ENCODE data around the gene PPP2R5D.
A peak's percentile ranks its signal among the peaks of the same experiment; 100 is the strongest.
"Not testable (repeated sequence)": the region's sequence is repeated elsewhere in the genome, so short reads cannot be mapped to it uniquely, and the experiment has no call there.

Gene PPP2R5D

GRCh38 chr6:43032326-43032725, 48.0 kb downstream of the PPP2R5D start:
- DNase-seq (ENCODE audit: low spot score): no peak

- DNase-seq (ENCODE audit: low spot score): no peak
Observed at GRCh38 chr6:43033496-43034189, 49.3 kb downstream of the PPP2R5D start.

GRCh38 chr6:43034190-43034525, 49.8 kb downstream of the PPP2R5D start:
- no peak for DNase-seq (ENCODE audit: low spot score)

- DNase-seq (ENCODE audit: low spot score): no peak
Observed at GRCh38 chr6:43035495-43036194, 51.3 kb downstream of the PPP2R5D start.

- DNase-seq (ENCODE audit: low spot score): no peak
Observed at GRCh38 chr6:43036712-43037111, 52.3 kb downstream of the PPP2R5D start.

GRCh38 chr6:43037197-43037596, 52.8 kb downstream of the PPP2R5D start:
- no peak for DNase-seq (ENCODE audit: low spot score)

GRCh38 chr6:43037706-43038105, 53.3 kb downstream of the PPP2R5D start:
- DNase-seq (ENCODE audit: low spot score): no peak

GRCh38 chr6:43038727-43039126, 54.4 kb downstream of the PPP2R5D start:
- no peak for DNase-seq (ENCODE audit: low spot score)

GRCh38 chr6:43040542-43041257, 56.3 kb downstream of the PPP2R5D start:
- DNase-seq (ENCODE audit: low spot score): no peak

- not testable (repeated sequence) for DNase-seq (ENCODE audit: low spot score)
Observed at GRCh38 chr6:43041475-43041874, 57.1 kb downstream of the PPP2R5D start.

GRCh38 chr6:43043310-43043709, 58.9 kb downstream of the PPP2R5D start:
- no peak for DNase-seq (ENCODE audit: low spot score)

GRCh38 chr6:43045371-43045930, 61.1 kb downstream of the PPP2R5D start:
- no peak for DNase-seq (ENCODE audit: low spot score)

- no peak for DNase-seq (ENCODE audit: low spot score)
Observed at GRCh38 chr6:43047998-43048397, 63.6 kb downstream of the PPP2R5D start.

GRCh38 chr6:43050981-43051380, 66.6 kb downstream of the PPP2R5D start:
- no peak for DNase-seq (ENCODE audit: low spot score)

- no peak for DNase-seq (ENCODE audit: low spot score)
Observed at GRCh38 chr6:43052225-43052841, 68.0 kb downstream of the PPP2R5D start.

- no peak for DNase-seq (ENCODE audit: low spot score)
Observed at GRCh38 chr6:43052842-43053544, 68.6 kb downstream of the PPP2R5D start.

GRCh38 chr6:43053545-43054205, 69.3 kb downstream of the PPP2R5D start, which contains the start of gene CUL7:
Gene CUL7 (minus strand): TSS chr6:43053851. CDS start chr6:43052788, 1,063 bp downstream.
- peak; percentile 91 for DNase-seq (ENCODE audit: low spot score)

GRCh38 chr6:43054206-43054943, 70.0 kb downstream of the PPP2R5D start:
- DNase-seq (ENCODE audit: low spot score): no peak

- no peak for DNase-seq (ENCODE audit: low spot score)
Observed at GRCh38 chr6:43055966-43056365, 71.6 kb downstream of the PPP2R5D start.

GRCh38 chr6:43058531-43058930, 74.2 kb downstream of the PPP2R5D start:
- DNase-seq (ENCODE audit: low spot score): no peak

Data from Ammon's horn (tissue), 1 donor.